Progenitor cell of endocrine pancreas (in vitro differentiated cells): ENCODE data around the gene GGCX. TPM values are rescaled to one million over a fixed set of nuclear protein-coding genes. Genes with fewer than 3 reads are reported as not detected.

ENCODE experiments used
- DNase-seq: peaks from one replicate; pipeline ENCODE4 v3.0.0; 2021; ENCODE audit warnings: low spot score; ENCODE audit not compliant: unreplicated experiment
- H3K27ac Mint-ChIP-seq: 2 replicates; pipeline ENCODE4 v1.8.0; 2021; ENCODE audit warnings: mild to moderate bottlenecking, moderate library complexity, mixed read lengths
- H3K27me3 Mint-ChIP-seq: 2 replicates; pipeline ENCODE4 v1.8.0; 2021; ENCODE audit warnings: mixed read lengths
- H3K36me3 Mint-ChIP-seq: 2 replicates; pipeline ENCODE4 v1.8.0; 2022; ENCODE audit warnings: mixed read lengths; ENCODE audit not compliant: insufficient read depth
- H3K4me1 Mint-ChIP-seq: 2 replicates; pipeline ENCODE4 v1.8.0; 2021; ENCODE audit warnings: low read depth, mixed read lengths
- H3K4me3 Mint-ChIP-seq: 2 replicates; pipeline ENCODE4 v1.8.0; 2021; ENCODE audit warnings: low read depth, mild to moderate bottlenecking, moderate library complexity, mixed read lengths
- H3K9me3 Mint-ChIP-seq: 2 replicates; pipeline ENCODE4 v1.8.0; 2021; ENCODE audit warnings: low read depth, mixed read lengths
- CTCF ChIP-seq: fragments of 200-600 bp; sonication (generic); IDR thresholded peaks from one replicate; pipeline ENCODE4 v1.5.0; 2021; ENCODE audit warnings: antibody characterized with exemption, mild to moderate bottlenecking; ENCODE audit not compliant: unreplicated experiment
- total RNA-seq: library from RNA; stranded (reverse); gene quantifications from 2 replicates; pipeline ENCODE4 v1.2.1, GENCODE V29; 2021

Gene GGCX
- total RNA-seq, 1 donor from 2014 or later = 69.2 TPM

GRCh38 chr2:85523903-85524335, 37.4 kb downstream of the GGCX start:
- H3K36me3 Mint-ChIP-seq = no peaks in the 10 kb centered on the region
- H3K27me3 Mint-ChIP-seq = no peaks in the 10 kb centered on the region
- no peaks in the 10 kb centered on the region for H3K9me3 Mint-ChIP-seq
- TF ChIP-seq CTCF = no peak
- DNase-seq = no peak
- H3K4me1 Mint-ChIP-seq = peaks cover 27% of the 10 kb centered on the region
- H3K4me3 Mint-ChIP-seq = no peak overlapping the region
- peak overlapping the region; percentile 43 for H3K27ac Mint-ChIP-seq

- DNase-seq = no peak
- no peaks in the 10 kb centered on the region for H3K27me3 Mint-ChIP-seq
- no peak overlapping the region for H3K27ac Mint-ChIP-seq
- peaks cover 27% of the 10 kb centered on the region for H3K4me1 Mint-ChIP-seq
- no peak for TF ChIP-seq CTCF
- H3K4me3 Mint-ChIP-seq = no peak overlapping the region
- no peaks in the 10 kb centered on the region for H3K9me3 Mint-ChIP-seq
- no peaks in the 10 kb centered on the region for H3K36me3 Mint-ChIP-seq
Measured at GRCh38 chr2:85523062-85523902, 38.0 kb downstream of the GGCX start.

GRCh38 chr2:85522090-85522647, 39.1 kb downstream of the GGCX start:
- Mint-ChIP-seq H3K4me3 (no peak overlapping the region), H3K27ac (no peak overlapping the region), H3K36me3 (no peaks in the 10 kb centered on the region), H3K27me3 (no peaks in the 10 kb centered on the region), H3K9me3 (no peaks in the 10 kb centered on the region), H3K4me1 (peaks cover 26% of the 10 kb centered on the region)
- DNase-seq = no peak
- TF ChIP-seq CTCF = no peak

- H3K27me3 Mint-ChIP-seq = no peaks in the 10 kb centered on the region
- H3K27ac Mint-ChIP-seq = peak overlapping the region; percentile 74
- TF ChIP-seq CTCF = no peak
- no peaks in the 10 kb centered on the region for H3K9me3 Mint-ChIP-seq
- no peaks in the 10 kb centered on the region for H3K36me3 Mint-ChIP-seq
- no peak overlapping the region for H3K4me3 Mint-ChIP-seq
- peaks cover 13% of the 10 kb centered on the region for H3K4me1 Mint-ChIP-seq
- no peak for DNase-seq
Measured at GRCh38 chr2:85516653-85517389, 44.5 kb downstream of the GGCX start.

GRCh38 chr2:85514323-85514722, 47.0 kb downstream of the GGCX start:
- H3K4me1 Mint-ChIP-seq = peaks cover 13% of the 10 kb centered on the region
- no peaks in the 10 kb centered on the region for H3K27me3 Mint-ChIP-seq
- no peak overlapping the region for H3K27ac Mint-ChIP-seq
- DNase-seq = no peak
- no peak for TF ChIP-seq CTCF
- no peak overlapping the region for H3K4me3 Mint-ChIP-seq
- H3K9me3 Mint-ChIP-seq = no peaks in the 10 kb centered on the region
- no peaks in the 10 kb centered on the region for H3K36me3 Mint-ChIP-seq
